ENCODE results near the gene TULP1.

DNA sequence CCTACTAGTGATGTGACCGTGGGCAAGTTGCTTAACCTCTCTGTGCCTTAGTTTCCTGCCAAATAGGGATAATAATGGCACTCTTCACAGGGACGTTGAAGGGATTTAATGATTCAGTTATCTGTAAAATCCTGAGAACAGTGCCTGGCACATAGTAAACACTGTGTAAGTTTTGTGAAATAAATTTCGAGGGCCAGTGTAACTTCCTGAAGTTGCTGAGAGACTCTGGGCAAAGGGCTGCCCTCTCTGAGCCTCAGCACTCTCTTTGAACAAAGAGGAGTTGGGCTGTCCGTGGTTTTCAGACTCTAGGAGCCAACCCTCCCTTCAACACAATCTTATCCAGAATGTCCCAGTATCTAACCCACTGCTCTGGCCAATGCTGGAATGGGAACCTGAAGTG, 13.3 kb downstream of the TULP1 start:
- TF ChIP-seq EZH2 (IDR thresholded peaks at IDR 0.05) (no peak), POLR2AphosphoS5 (IDR thresholded peaks at IDR 0.05; ENCODE audit: borderline replicate concordance, low read depth, low read length) (no peak), FOXP2 (optimal IDR thresholded peaks at IDR 0.05; ENCODE audit: control extremely low read depth, extremely low read length, insufficient read depth) (no peak)

Measured in SK-N-MC (cell line).